PC-9 (cell line): ENCODE measurements around the gene LRRD1. TPM values are rescaled to one million over a fixed set of nuclear protein-coding genes. Genes with fewer than 3 reads are reported as not detected.

Experiments used
- BruUV-seq: library from RNA; stranded (reverse); fragments of 400-500 nt; replicated peaks from 2 replicates; lab custom pipeline; 2021; lab: Mats Ljungman, UMichigan
- CTCF ChIA-PET: fragments of 300-600 bp; sonication (Branson Sonifier 250); formaldehyde crosslinking; loops from one replicate; lab custom pipeline; 2022; ENCODE audit warnings: antibody characterized with exemption; lab: Charles Lee
- POLR2A ChIA-PET: fragments of 300-600 bp; sonication (Branson Sonifier 250); formaldehyde crosslinking; loops from one replicate; lab custom pipeline; 2022; ENCODE audit warnings: antibody characterized with exemption; ENCODE audit not compliant: unreplicated experiment; lab: Charles Lee
- DNase-seq, 2 experiments: peaks; one replicate each; pipeline versions ENCODE4 v3.0.0 to v3.0.0-alpha.2; 2015 to 2022; ENCODE audit warnings: mixed read lengths in 1 of 2
- H2AFZ ChIP-seq: fragments of 200-600 bp; sonication (generic); 2 replicates; pipeline ENCODE4 v1.8.1; 2017; ENCODE audit warnings: antibody characterized with exemption
- H3F3A ChIP-seq: fragments of 200-600 bp; sonication (generic); 2 replicates; pipeline ENCODE4 v1.8.1; 2017; ENCODE audit warnings: antibody characterized with exemption, mild to moderate bottlenecking, low read depth; ENCODE audit not compliant: insufficient read depth
- H3K27ac ChIP-seq: fragments of 200-600 bp; sonication (generic); 2 replicates; pipeline ENCODE4 v1.6.1; 2016; ENCODE audit warnings: mixed run types
- H3K27me3 ChIP-seq: fragments of 200-600 bp; sonication (generic); 2 replicates; pipeline ENCODE4 v1.6.1; 2016; ENCODE audit warnings: low read depth, mixed run types; ENCODE audit not compliant: insufficient read depth
- H3K36me3 ChIP-seq: fragments of 200-600 bp; sonication (generic); 2 replicates; pipeline ENCODE4 v1.6.1; 2016; ENCODE audit warnings: low read depth, mixed run types
- H3K4me1 ChIP-seq: fragments of 200-600 bp; sonication (generic); replicated peaks from 2 replicates; pipeline ENCODE4 v1.6.1; 2016; ENCODE audit warnings: mixed run types; ENCODE audit not compliant: insufficient read depth
- H3K4me2 ChIP-seq: fragments of 200-600 bp; sonication (generic); 2 replicates; pipeline ENCODE4 v1.6.1; 2017; ENCODE audit warnings: mixed run types
- H3K4me3 ChIP-seq: fragments of 200-600 bp; sonication (generic); 2 replicates; pipeline ENCODE4 v1.6.1; 2016; ENCODE audit warnings: mixed run types
- H3K79me2 ChIP-seq: fragments of 200-600 bp; sonication (generic); 2 replicates; pipeline ENCODE4 v1.6.1; 2017; ENCODE audit warnings: low read depth, mixed run types
- H3K9me2 ChIP-seq: fragments of 200-600 bp; sonication (generic); 2 replicates; pipeline ENCODE4 v1.8.1; 2017; ENCODE audit warnings: mild to moderate bottlenecking; ENCODE audit not compliant: insufficient read depth
- H3K9me3 ChIP-seq: fragments of 200-600 bp; sonication (generic); 2 replicates; pipeline ENCODE4 v1.8.1; 2016; ENCODE audit warnings: low read depth; ENCODE audit not compliant: insufficient read depth
- H4K20me1 ChIP-seq: fragments of 200-600 bp; sonication (generic); 2 replicates; pipeline ENCODE4 v1.8.1; 2017; ENCODE audit not compliant: insufficient read depth
- EZH2 ChIP-seq: fragments of 200-600 bp; sonication (generic); IDR thresholded peaks from 2 replicates; pipeline ENCODE4 v1.8.0; 2017; ENCODE audit warnings: antibody characterized with exemption, low read depth
- intact Hi-C: fragments of 100-400 bp; cut with micrococcal nuclease; formaldehyde crosslinking; loops from one replicate; pipeline ENCODE4 v1.10.0; 2022; ENCODE audit not compliant: unreplicated experiment
- microRNA-seq: library from miRNA; unstranded; fragments of <30 nt; microRNA quantifications from one replicate; pipeline ENCODE4 v1.2.0, GENCODE V29; 2021; ENCODE audit warnings: borderline number of aligned reads, borderline replicate concordance
- total RNA-seq: library from RNA; stranded (reverse); gene quantifications from 2 replicates; pipeline ENCODE4 v1.2.3, GENCODE V29; 2021
- TF ChIP-seq, protein P1 (sequence below): fragments of 200-600 bp; sonication (generic); conservative IDR thresholded peaks from 2 replicates; pipeline ENCODE4 v1.6.1; 2017; ENCODE audit warnings: mixed run types, antibody characterized with exemption, mild to moderate bottlenecking, moderate library complexity

The LRRD1 gene
- total RNA-seq, 1 experiment from 2014 or later, result not detected

DNA sequence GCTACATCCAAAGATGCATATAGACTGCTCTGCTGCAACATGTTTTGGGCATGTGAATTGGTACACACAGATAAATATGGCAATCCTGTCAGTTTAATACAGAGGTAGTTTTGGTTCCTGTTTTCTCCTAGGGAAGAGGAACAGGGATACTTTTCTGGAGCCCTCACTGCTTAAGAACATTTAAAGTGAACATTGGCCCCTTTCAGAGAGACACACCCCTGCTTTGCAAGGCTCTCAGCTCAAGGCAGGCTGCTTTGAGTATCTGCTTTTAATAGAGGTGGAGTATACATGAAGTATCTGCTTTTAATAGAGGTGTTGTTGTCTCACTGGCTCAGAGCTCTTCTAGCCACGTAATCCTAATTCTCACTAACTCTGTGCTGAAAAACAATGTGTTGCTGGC lies 83.6 kb downstream of the LRRD1 start:
- Histone ChIP-seq H3K4me2 (no peak overlapping the region), H3K9me3 (no peaks in the 10 kb centered on the region), H3K27ac (no peak overlapping the region), H2AFZ (no peak overlapping the region), H3F3A (no peaks in the 10 kb centered on the region), H3K36me3 (0 out of 2 replicates have a peak, but pooled peaks cover 9% of the 10 kb centered on the region), H4K20me1 (no peaks in the 10 kb centered on the region), H3K27me3 (no peaks in the 10 kb centered on the region), H3K79me2 (no peaks in the 10 kb centered on the region), H3K4me1 (no peaks in the 10 kb centered on the region), H3K4me3 (no peak overlapping the region), H3K9me2 (no peaks in the 10 kb centered on the region)
- DNase-seq, result no peak
- no TSS peak for BruUV-seq
- intact Hi-C loops, result no loop called here
- TF ChIP-seq, protein P1, sequence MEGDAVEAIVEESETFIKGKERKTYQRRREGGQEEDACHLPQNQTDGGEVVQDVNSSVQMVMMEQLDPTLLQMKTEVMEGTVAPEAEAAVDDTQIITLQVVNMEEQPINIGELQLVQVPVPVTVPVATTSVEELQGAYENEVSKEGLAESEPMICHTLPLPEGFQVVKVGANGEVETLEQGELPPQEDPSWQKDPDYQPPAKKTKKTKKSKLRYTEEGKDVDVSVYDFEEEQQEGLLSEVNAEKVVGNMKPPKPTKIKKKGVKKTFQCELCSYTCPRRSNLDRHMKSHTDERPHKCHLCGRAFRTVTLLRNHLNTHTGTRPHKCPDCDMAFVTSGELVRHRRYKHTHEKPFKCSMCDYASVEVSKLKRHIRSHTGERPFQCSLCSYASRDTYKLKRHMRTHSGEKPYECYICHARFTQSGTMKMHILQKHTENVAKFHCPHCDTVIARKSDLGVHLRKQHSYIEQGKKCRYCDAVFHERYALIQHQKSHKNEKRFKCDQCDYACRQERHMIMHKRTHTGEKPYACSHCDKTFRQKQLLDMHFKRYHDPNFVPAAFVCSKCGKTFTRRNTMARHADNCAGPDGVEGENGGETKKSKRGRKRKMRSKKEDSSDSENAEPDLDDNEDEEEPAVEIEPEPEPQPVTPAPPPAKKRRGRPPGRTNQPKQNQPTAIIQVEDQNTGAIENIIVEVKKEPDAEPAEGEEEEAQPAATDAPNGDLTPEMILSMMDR, result no peak
- no peak for TF ChIP-seq EZH2
- POLR2A ChIA-PET, result no interaction called here
- CTCF ChIA-PET, result no interaction called here

Small RNAs within 50 kb of the gene (microRNA-seq; reads per million reads assigned to microRNA genes)
- not detected for gene MIR1285-1

Other genes starting within 250 kb of the LRRD1 start
- 48.0 and 71.3 TPM in 2 replicates for gene AKAP9, start 238.3 kb downstream of the LRRD1 start, total RNA-seq
- gene CYP51A1, start 44.7 kb downstream of the LRRD1 start, total RNA-seq, result 58.9 and 89.0 TPM in 2 replicates
- 46.6 and 52.6 TPM in 2 replicates for gene KRIT1, start 66.8 kb upstream of the LRRD1 start, total RNA-seq
- gene ANKIB1, start 66.8 kb upstream of the LRRD1 start, total RNA-seq, result 78.2 and 116 TPM in 2 replicates